PC-9 (cell line): ENCODE results near the gene SORD.
"Not testable (repeated sequence)": the region's sequence is repeated elsewhere in the genome, so short reads cannot be mapped to it uniquely, and the experiment has no call there.

Experiments used
- EZH2 ChIP-seq: fragments of 200-600 bp; sonication (generic); IDR thresholded peaks from 2 replicates; pipeline ENCODE4 v1.8.0; 2017; ENCODE audit warnings: antibody characterized with exemption, low read depth
- TF ChIP-seq, protein P1 (sequence below): fragments of 200-600 bp; sonication (generic); conservative IDR thresholded peaks from 2 replicates; pipeline ENCODE4 v1.6.1; 2017; ENCODE audit warnings: mixed run types, antibody characterized with exemption, mild to moderate bottlenecking, moderate library complexity

DNA sequence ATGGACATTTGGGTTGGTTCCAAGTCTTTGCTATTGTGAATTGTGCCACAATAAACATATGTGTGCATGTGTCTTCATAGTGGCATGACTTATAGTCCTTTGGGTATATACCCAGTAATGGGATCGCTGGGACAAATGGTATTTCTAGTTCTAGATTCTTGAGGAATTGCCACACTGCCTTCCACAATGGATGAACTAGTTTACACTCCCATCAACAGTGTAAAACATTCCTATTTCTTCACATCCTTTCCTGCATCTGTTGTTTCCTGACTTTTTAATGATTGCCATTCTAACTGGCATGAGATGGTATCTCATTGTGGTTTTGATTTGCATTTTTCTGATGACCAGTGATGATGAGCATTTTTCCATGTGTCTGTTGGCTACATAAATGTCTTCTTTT, 7.9 kb upstream of the SORD start:
- TF ChIP-seq, protein P1, sequence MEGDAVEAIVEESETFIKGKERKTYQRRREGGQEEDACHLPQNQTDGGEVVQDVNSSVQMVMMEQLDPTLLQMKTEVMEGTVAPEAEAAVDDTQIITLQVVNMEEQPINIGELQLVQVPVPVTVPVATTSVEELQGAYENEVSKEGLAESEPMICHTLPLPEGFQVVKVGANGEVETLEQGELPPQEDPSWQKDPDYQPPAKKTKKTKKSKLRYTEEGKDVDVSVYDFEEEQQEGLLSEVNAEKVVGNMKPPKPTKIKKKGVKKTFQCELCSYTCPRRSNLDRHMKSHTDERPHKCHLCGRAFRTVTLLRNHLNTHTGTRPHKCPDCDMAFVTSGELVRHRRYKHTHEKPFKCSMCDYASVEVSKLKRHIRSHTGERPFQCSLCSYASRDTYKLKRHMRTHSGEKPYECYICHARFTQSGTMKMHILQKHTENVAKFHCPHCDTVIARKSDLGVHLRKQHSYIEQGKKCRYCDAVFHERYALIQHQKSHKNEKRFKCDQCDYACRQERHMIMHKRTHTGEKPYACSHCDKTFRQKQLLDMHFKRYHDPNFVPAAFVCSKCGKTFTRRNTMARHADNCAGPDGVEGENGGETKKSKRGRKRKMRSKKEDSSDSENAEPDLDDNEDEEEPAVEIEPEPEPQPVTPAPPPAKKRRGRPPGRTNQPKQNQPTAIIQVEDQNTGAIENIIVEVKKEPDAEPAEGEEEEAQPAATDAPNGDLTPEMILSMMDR: not testable (repeated sequence)
- TF ChIP-seq EZH2: not testable (repeated sequence)
